ENCODE measurements around the gene CDV3. TPM values are rescaled to one million over a fixed set of nuclear protein-coding genes. Genes with fewer than 3 reads are reported as not detected.
A peak's percentile ranks its signal among the peaks of the same experiment; 100 is the strongest.

Gene CDV3
- total RNA-seq, 4 donors from 2014 or later = 45.0 to 123 (median 58.3) TPM

- Histone ChIP-seq H3K9me3 (no peaks in the 10 kb centered on the region), H3K27ac (peak overlapping the region; percentile 93 to 100 (median 94)), H3K4me1 (peaks cover 0 to 47% (median 10%) of the 10 kb centered on the region in 4 donors), H3K36me3 (peaks cover 0 to 39% (median 0%) of the 10 kb centered on the region in 3 donors), H3K27me3 (no peaks in the 10 kb centered on the region), H3K4me3 (peak overlapping the region; percentile 67 to 94 (median 76))
- TF ChIP-seq POLR2A (IDR thresholded peaks at IDR 0.05) (no peak), CTCF (IDR thresholded peaks at IDR 0.05) (no peak)
- no peak for DNase-seq
Measured at GRCh38 chr3:133575086-133575485, 1.6 kb downstream of the CDV3 start.

- TF ChIP-seq POLR2A (IDR thresholded peaks at IDR 0.05) (no peak), CTCF (IDR thresholded peaks at IDR 0.05) (no peak)
- Histone ChIP-seq H3K27ac (peak overlapping the region in 1 of 4 donors; percentile 39), H3K27me3 (no peaks in the 10 kb centered on the region), H3K9me3 (no peaks in the 10 kb centered on the region), H3K36me3 (peaks cover 0 to 49% (median 0%) of the 10 kb centered on the region in 3 donors), H3K4me3 (peak overlapping the region in 3 of 4 donors; percentile 67 to 94 (median 74)), H3K4me1 (peaks cover 0 to 47% (median 12%) of the 10 kb centered on the region in 4 donors)
- DNase-seq = no peak
Measured at GRCh38 chr3:133576169-133576568, 2.7 kb downstream of the CDV3 start.

- TF ChIP-seq CTCF (IDR thresholded peaks at IDR 0.05) (peak in 5 of 6 experiments; percentile 42 to 54 (median 53)), POLR2A (IDR thresholded peaks at IDR 0.05) (no peak)
- Histone ChIP-seq H3K27me3 (no peaks in the 10 kb centered on the region), H3K9me3 (no peaks in the 10 kb centered on the region), H3K4me1 (peaks cover 0 to 47% (median 14%) of the 10 kb centered on the region in 4 donors), H3K27ac (no peak overlapping the region), H3K4me3 (peak overlapping the region in 1 of 4 donors; percentile 0), H3K36me3 (peaks cover 0 to 72% (median 0%) of the 10 kb centered on the region in 3 donors)
- no peak for DNase-seq
Measured at GRCh38 chr3:133578548-133579191, 5.2 kb downstream of the CDV3 start.

GRCh38 chr3:133583396-133583795 lies 9.9 kb downstream of the CDV3 start:
- H3K4me1 ChIP-seq = peaks cover 0 to 16% (median 7%) of the 10 kb centered on the region in 4 donors
- TF ChIP-seq POLR2A (IDR thresholded peaks at IDR 0.05) (no peak), CTCF (IDR thresholded peaks at IDR 0.05) (no peak)
- DNase-seq = no peak
- H3K27ac ChIP-seq = no peak overlapping the region
- H3K9me3 ChIP-seq = no peaks in the 10 kb centered on the region
- peaks cover 0 to 94% (median 0%) of the 10 kb centered on the region in 3 donors for H3K36me3 ChIP-seq
- H3K4me3 ChIP-seq = no peak overlapping the region
- no peaks in the 10 kb centered on the region for H3K27me3 ChIP-seq

- H3K9me3 ChIP-seq = no peaks in the 10 kb centered on the region
- H3K36me3 ChIP-seq = peaks cover 0 to 74% (median 0%) of the 10 kb centered on the region in 3 donors
- H3K4me1 ChIP-seq = no peaks in the 10 kb centered on the region
- H3K27me3 ChIP-seq = no peaks in the 10 kb centered on the region
- no peak for DNase-seq
- H3K4me3 ChIP-seq = no peak overlapping the region
- no peak for TF ChIP-seq POLR2A (IDR thresholded peaks at IDR 0.05)
- TF ChIP-seq CTCF (IDR thresholded peaks at IDR 0.05) = no peak
- H3K27ac ChIP-seq = no peak overlapping the region
Measured at GRCh38 chr3:133588035-133588434, 14.5 kb downstream of the CDV3 start.

Measured in Peyer's patch (tissue), 4 donors.